Pancreas (tissue), 10 donors: ENCODE results near the gene ACTMAP. TPM values are rescaled to one million over a fixed set of nuclear protein-coding genes. Genes with fewer than 3 reads are reported as not detected.

Experiments
- ATAC-seq, 4 donors: fragments of 200-7000 bp; cut with Tn5 transposase; one replicate each; pipeline versions ENCODE4 v1.8.0 to v1.9.1; 2020; ENCODE audit warnings: mild to moderate bottlenecking in 4 of 4, moderate library complexity in 4 of 4
- DNase-seq, 6 donors: peaks; one replicate each; pipeline ENCODE4 v3.0.0-alpha.2; 2020
- FAIRE-seq: peaks from 2 replicates; lab custom pipeline; 2012; peaks lifted over from hg19 to GRCh38; lab: Jason Lieb, UNC
- H3K27ac ChIP-seq, 4 donors: fragments of 200-600 bp; sonication (generic); 1 replicate in 3 of 4; 2 replicates in 1 of 4; pipeline versions ENCODE4 v1.5.0 to v1.8.0; 2020
- H3K27me3 ChIP-seq, 4 donors: fragments of 200-600 bp; one replicate each; pipeline ENCODE4 v1.8.0; 2021
- H3K36me3 ChIP-seq, 3 donors: fragments of 200-600 bp; sonication (generic) in 1 of 3; one replicate each; pipeline versions ENCODE4 v1.5.0 to v1.8.0; 2020 to 2021
- H3K4me1 ChIP-seq, 3 donors: fragments of 200-600 bp; one replicate each; pipeline ENCODE4 v1.8.0; 2021
- H3K4me3 ChIP-seq, 4 donors: fragments of 200-600 bp; sonication (generic) in 2 of 4; one replicate each; pipeline versions ENCODE4 v1.5.0 to v1.8.0; 2020 to 2021
- H3K9me3 ChIP-seq, 4 donors: fragments of 200-600 bp; one replicate each; pipeline ENCODE4 v1.8.0; 2021
- CTCF ChIP-seq, 4 donors: fragments of 200-600 bp; sonication (generic) in 3 of 4; IDR thresholded peaks; one replicate each; pipeline versions ENCODE4 v1.5.0 to v1.8.0; 2021; ENCODE audit warnings: antibody characterized with exemption in 4 of 4
- WGBS, 2 donors: extraction: QIAGEN DNeasy Blood & Tissue Kit; methylation state at CpG; one replicate each; pipeline ENCODE4 v1.1.7; 2013; 5-methylcytosine and 5-hydroxymethylcytosine counted together
- intact Hi-C, 3 donors: fragments of 100-400 bp; cut with DNase I; formaldehyde crosslinking; loops; one replicate each; pipeline versions ENCODE4 v1.11.1 to v1.14.2; 2022
- polyA plus RNA-seq, 2 donors: library from polyadenylated mRNA; stranded (reverse); fragments of 200-250 nt; gene quantifications; one replicate each; pipeline ENCODE4 v1.2.3, GENCODE V29; 2013
- total RNA-seq, 6 donors: library from RNA; stranded (reverse); fragmentation: NEBNext Ultra II Directional in 4 of 6; extraction: Animal tissue kit (Norgen Biotek cat#: 25700) in 4 of 6; gene quantifications; one replicate each; pipeline versions ENCODE4 v1.2.1 to v1.2.4, GENCODE V29; 2021 to 2023
- donor health status: healthy with polysubstance abuse.
- donor health status: DM: no; HTN: no; CAD: no; lungs with moderate emphysema.
- donor health status: DM: no; HTN: no; CAD: no.
- donor health status: control.
- donor health status: control.
- donor health status: Bipolar disorder and iron deficiency.
- donor health status: DM: yes; HTN: yes; CAD: no.
- donor health status: DM: no; HTN: no; CAD: no.
- donor health status: DM: no; HTN: no; CAD: no.
- donor health status: DM: yes; HTN: yes; CAD: no.

The ACTMAP gene
- total and polyA plus RNA-seq, 8 donors: 3.2 to 10.1 (median 4.5) TPM

GRCh38 chr19:40754611-40755247, 4.5 kb upstream of the ACTMAP start:
- H3K4me3 ChIP-seq: peak overlapping the region in 2 of 4 donors; percentile 1 to 28
- TF ChIP-seq CTCF (IDR thresholded peaks at IDR 0.05): no peak
- DNase-seq: peak in 2 of 6 donors; percentile 31 to 57
- no peaks in the 10 kb centered on the region for H3K9me3 ChIP-seq
- 50 to 53% methylated on average over 9 of the region's 9 CpGs for WGBS, 2 donors
- H3K27me3 ChIP-seq: no peaks in the 10 kb centered on the region
- peak overlapping the region in 2 of 4 donors; percentile 73 to 76 for H3K27ac ChIP-seq
- H3K4me1 ChIP-seq: peaks cover 0 to 34% (median 7%) of the 10 kb centered on the region in 3 donors
- no peak for FAIRE-seq
- intact Hi-C loops: no loop called here
- peak in 1 of 4 donors; percentile 9 for ATAC-seq
- H3K36me3 ChIP-seq: peaks cover 4 to 31% (median 7%) of the 10 kb centered on the region in 3 donors

GRCh38 chr19:40752257-40752781, 2.0 kb upstream of the ACTMAP start:
- Histone ChIP-seq H3K36me3 (peaks cover 0 to 8% (median under 1%) of the 10 kb centered on the region in 3 donors), H3K4me1 (peaks cover 0 to 38% (median 7%) of the 10 kb centered on the region in 3 donors), H3K27me3 (no peaks in the 10 kb centered on the region), H3K4me3 (peak overlapping the region; percentile 29 to 80 (median 49)), H3K27ac (peak overlapping the region in 1 of 4 donors; percentile 92), H3K9me3 (no peaks in the 10 kb centered on the region)
- no peak for DNase-seq
- 56 to 65% methylated on average over 12 of the region's 12 CpGs for WGBS, 2 donors
- TF ChIP-seq CTCF (IDR thresholded peaks at IDR 0.05): no peak
- no peak for FAIRE-seq
- ATAC-seq: no peak
- intact Hi-C loops: no loop called here

GRCh38 chr19:40750874-40751537, 729 bp upstream of the ACTMAP start, which contains the start of gene SNRPA:
Gene SNRPA (plus strand): TSS chr19:40751203. CDS start chr19:40751409, 206 bp downstream.
- no peak for FAIRE-seq
- WGBS, 2 donors: 0% methylated on average over 46 of the region's 46 CpGs

GRCh38 chr19:40747536-40747935, 2.7 kb downstream of the ACTMAP start:
- WGBS, 2 donors: 97 to 98% methylated on average over 7 of the region's 7 CpGs
- DNase-seq (no peak), ATAC-seq (no peak), FAIRE-seq (no peak)
- intact Hi-C loops: no loop called here
- TF ChIP-seq CTCF (IDR thresholded peaks at IDR 0.05): no peak
- Histone ChIP-seq H3K27me3 (no peaks in the 10 kb centered on the region), H3K27ac (no peak overlapping the region), H3K4me1 (peaks cover 0 to 8% (median 0%) of the 10 kb centered on the region in 3 donors), H3K36me3 (no peaks in the 10 kb centered on the region), H3K9me3 (no peaks in the 10 kb centered on the region), H3K4me3 (no peak overlapping the region)

More at GRCh38 chr19:40750874-40751537, 729 bp upstream of the ACTMAP start, which contains the start of gene SNRPA:
- Histone ChIP-seq H3K4me1 (peaks cover 0 to 36% (median 7%) of the 10 kb centered on the region in 3 donors), H3K27me3 (no peaks in the 10 kb centered on the region), H3K27ac (peak within 1 kb of the TSS; percentile 80 to 92 (median 90)), H3K9me3 (no peaks in the 10 kb centered on the region), H3K36me3 (peaks cover 0 to 4% (median 0%) of the 10 kb centered on the region in 3 donors), H3K4me3 (peak within 1 kb of the TSS; percentile 37 to 80 (median 55))
- DNase-seq: peak; percentile 92 to 98 (median 96)
- intact Hi-C loops: no loop called here
- ATAC-seq: peak; percentile 84 to 90 (median 86)
- no peak for TF ChIP-seq CTCF (IDR thresholded peaks at IDR 0.05)
